ENCODE results near the gene OLIG2.

The OLIG2 gene

GRCh38 chr21:33020558-33021100, 5.1 kb upstream of the OLIG2 start:
- DNase-seq = no peak

GRCh38 chr21:33021150-33021549, 4.6 kb upstream of the OLIG2 start:
- peak; percentile 3 for DNase-seq

- no peak for DNase-seq
Measured at GRCh38 chr21:33021667-33022066, 4.1 kb upstream of the OLIG2 start.

GRCh38 chr21:33022489-33022827, 3.3 kb upstream of the OLIG2 start:
- DNase-seq = no peak

- DNase-seq = peak; percentile 66
Measured at GRCh38 chr21:33022828-33023573, 2.7 kb upstream of the OLIG2 start.

- DNase-seq = peak; percentile 90
Measured at GRCh38 chr21:33023574-33024200, 2.0 kb upstream of the OLIG2 start.

GRCh38 chr21:33024201-33025103, 1.3 kb upstream of the OLIG2 start:
- no peak for DNase-seq

GRCh38 chr21:33025106-33025488, 638 bp upstream of the OLIG2 start:
- DNase-seq = peak; percentile 63

- no peak for DNase-seq
Measured at GRCh38 chr21:33026443-33026858, 716 bp downstream of the OLIG2 start.

GRCh38 chr21:33026878-33027400, 1.2 kb downstream of the OLIG2 start:
- DNase-seq = peak; percentile 74

GRCh38 chr21:33027401-33028286, 1.9 kb downstream of the OLIG2 start:
- DNase-seq = peak; percentile 53

GRCh38 chr21:33028287-33028670, 2.5 kb downstream of the OLIG2 start:
- DNase-seq = no peak

GRCh38 chr21:33028773-33029384, 3.1 kb downstream of the OLIG2 start:
- DNase-seq = peak; percentile 68

GRCh38 chr21:33029385-33029921, 3.7 kb downstream of the OLIG2 start:
- peak; percentile 63 for DNase-seq

- no peak for DNase-seq
Measured at GRCh38 chr21:33029975-33030461, 4.3 kb downstream of the OLIG2 start.

GRCh38 chr21:33030633-33031032, 4.9 kb downstream of the OLIG2 start:
- DNase-seq = peak; percentile 13

GRCh38 chr21:33031152-33031911, 5.6 kb downstream of the OLIG2 start:
- peak; percentile 4 for DNase-seq

GRCh38 chr21:33032434-33033047, 6.8 kb downstream of the OLIG2 start:
- peak; percentile 17 for DNase-seq

- DNase-seq = peak; percentile 56
Measured at GRCh38 chr21:33033094-33033951, 7.6 kb downstream of the OLIG2 start.

Measured in eye (tissue), 1 donor.